ENCODE results near the gene ASB4.

Gene ASB4

GRCh38 chr7:95526128-95526738 is 40.5 kb downstream of the ASB4 start:
- no peak for DNase-seq (ENCODE audit: low read depth in 3 of 3, low spot score in 1 of 3)

DNA sequence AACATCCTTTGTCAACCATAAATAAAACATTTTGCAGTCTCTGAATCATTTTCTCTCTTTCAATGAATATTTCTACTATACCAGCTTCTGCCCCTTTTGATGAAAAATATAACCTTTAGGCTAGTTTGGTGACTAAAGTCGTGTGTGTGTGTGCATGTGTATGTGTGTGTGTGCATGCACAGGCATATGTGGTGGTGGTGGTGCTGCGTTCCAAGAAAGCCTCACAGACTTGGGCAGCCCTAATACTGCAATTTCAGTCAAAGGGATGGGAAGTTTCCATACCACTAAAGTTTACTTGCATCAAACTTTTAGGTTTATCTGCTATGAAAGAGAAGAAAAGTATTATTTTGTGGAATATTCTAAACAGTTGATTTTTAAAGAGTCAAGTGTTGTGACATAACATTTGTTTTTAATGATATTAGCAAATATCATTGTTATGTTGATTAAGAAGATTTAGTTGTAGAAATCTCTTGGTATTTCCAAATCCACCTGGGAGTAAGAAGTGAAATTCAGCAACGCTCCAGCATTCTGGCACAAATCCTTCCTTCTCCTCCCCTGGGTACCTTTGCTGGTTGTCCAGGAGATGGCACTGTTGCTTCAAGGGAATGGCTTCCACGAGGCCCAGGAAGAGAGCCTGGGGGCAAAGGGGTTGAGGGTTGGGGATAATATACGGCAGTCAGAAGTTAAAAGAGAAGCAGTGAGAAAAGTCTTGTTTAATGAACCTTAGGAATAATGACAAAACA is 41.5 kb downstream of the ASB4 start:
- no peak for DNase-seq (ENCODE audit: low read depth in 3 of 3, low spot score in 1 of 3)

- DNase-seq (ENCODE audit: low read depth in 3 of 3, low spot score in 1 of 3): no peak
Measured at GRCh38 chr7:95527776-95528250, 42.1 kb downstream of the ASB4 start.

DNA sequence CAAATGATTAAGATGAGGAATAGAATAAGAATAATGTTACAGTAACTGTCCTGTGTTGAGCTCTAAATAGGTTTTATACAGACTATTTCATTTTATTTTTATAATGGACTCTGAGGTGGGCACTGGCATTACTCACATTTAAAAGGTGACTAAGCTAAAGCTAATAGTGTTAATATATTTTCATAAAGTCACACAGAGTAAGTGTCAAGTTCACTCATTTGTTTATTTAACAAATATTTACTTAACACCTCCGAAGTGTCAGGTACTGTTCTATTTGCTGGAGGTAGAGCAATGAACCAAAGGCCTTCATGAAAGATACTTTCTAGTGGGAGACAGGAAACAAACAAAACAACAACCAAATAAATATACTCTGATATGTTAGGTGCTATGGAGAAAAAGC is 44.0 kb downstream of the ASB4 start:
- no peak for DNase-seq (ENCODE audit: low read depth in 3 of 3, low spot score in 1 of 3)

DNA sequence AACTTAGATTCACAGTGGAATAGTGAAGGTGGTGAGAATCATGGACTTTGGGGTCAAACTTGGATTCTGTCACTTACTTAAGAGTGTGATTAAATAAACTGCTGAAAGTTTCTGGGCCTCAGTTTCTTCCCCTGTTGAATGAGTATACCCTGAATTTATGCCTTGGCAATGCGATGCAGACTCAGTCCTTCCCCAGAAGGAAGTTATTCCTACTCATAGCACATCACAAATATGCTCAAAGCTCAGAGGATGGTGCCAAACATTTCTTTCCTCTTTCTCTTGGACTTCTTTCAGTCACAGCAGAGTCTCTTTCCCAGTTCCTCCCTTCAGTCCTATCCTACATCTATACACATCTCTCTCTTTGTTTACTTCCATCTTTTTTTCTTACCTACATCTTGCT is 45.1 kb downstream of the ASB4 start:
- DNase-seq (ENCODE audit: low read depth in 3 of 3, low spot score in 1 of 3): no peak

- no peak for DNase-seq (ENCODE audit: low read depth in 3 of 3, low spot score in 1 of 3)
Measured at GRCh38 chr7:95531605-95532219, 46.0 kb downstream of the ASB4 start.

DNA sequence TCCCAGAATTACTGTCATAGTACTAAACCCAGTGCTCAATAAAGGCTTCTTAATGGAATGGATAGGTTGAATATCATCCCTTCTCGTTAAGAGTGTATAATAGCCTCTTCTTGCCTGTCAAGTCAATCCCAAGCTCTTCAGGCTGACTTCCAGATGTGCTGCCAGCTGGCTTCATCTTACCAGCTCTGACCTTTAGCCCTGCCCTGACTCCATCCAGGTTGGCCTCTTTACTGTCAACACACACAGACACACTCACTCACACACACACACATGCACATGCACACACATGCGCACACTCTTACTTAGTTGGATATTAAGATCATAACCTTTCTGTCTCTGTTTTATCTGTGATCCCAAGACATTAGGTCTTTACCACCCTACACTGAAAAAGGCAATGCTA is 49.1 kb downstream of the ASB4 start:
- no peak for DNase-seq (ENCODE audit: low read depth in 3 of 3, low spot score in 1 of 3)

DNA sequence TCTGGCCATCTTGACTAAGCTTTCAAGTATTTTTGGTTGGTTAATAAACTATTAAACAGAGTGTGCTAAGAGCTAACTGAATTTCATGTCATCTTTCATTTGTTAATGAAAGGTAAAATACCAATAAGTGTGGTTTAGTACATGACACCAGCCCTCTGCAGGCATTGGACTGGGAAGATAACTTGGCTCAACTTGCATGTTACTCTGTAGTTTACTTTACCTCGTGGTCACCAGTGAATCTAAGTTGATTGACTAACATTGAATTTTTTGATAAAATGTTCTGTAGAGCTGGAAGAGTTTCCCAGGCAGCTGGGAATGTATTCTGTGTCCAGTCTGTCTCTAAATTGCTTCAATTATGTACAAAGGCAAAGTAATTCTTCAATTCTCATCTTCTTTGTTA is 49.9 kb downstream of the ASB4 start:
- DNase-seq (ENCODE audit: low read depth in 3 of 3, low spot score in 1 of 3): no peak

DNA sequence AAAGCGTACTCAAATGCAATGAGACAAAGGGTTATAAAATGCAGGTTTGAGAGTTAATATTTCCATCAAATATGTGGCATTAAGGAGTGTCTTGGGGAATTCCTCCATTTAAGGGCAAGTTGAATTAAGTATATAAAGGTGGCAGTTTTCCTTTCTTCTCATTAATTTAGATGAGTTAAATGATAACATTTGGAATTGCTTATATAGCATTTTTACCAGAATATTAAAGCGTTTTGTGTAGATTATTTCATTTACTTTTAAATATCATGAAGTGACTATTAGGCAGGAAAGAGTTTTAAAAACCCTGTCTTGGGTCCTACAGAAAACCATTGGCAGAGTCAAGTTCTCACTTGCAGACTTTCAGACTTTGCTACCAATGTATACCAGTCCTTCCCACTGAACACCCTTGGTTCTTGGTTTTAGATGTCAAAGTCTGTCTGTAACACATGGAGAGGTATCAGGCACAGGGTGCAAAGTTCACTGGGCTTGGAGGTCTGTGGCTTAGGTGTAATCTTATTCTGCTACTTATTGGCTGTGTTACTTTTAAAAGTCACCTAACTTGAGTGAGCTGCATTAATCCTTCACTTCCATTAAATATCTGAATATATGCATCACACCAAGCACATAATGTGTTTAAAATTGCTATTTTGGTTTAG is 51.0 kb downstream of the ASB4 start:
- no peak for DNase-seq (ENCODE audit: low read depth in 3 of 3, low spot score in 1 of 3)

DNA sequence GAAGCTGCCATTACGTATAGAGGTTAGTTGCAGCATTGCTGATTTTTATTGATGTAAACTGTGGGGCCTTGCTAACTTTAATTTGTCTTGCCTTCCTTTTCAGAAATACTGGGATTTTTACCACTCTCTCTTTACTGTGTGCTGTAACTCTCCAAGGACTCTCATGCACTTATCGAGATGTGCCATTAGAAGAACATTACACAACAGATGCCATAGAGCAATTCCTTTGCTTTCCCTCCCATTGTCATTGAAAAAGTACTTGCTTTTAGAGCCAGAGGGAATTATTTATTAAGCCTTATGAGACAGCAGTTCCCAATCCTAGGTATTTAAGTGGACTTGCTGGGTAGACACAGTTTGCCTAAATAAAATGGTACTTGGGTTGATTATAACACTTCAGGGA is 51.7 kb downstream of the ASB4 start:
- no peak for DNase-seq (ENCODE audit: low read depth in 3 of 3, low spot score in 1 of 3)

GRCh38 chr7:95539426-95539825 is 53.7 kb downstream of the ASB4 start:
- no peak for DNase-seq (ENCODE audit: low read depth in 3 of 3, low spot score in 1 of 3)

- no peak for DNase-seq (ENCODE audit: low read depth in 3 of 3, low spot score in 1 of 3)
Measured at GRCh38 chr7:95540366-95540765, 54.6 kb downstream of the ASB4 start.

GRCh38 chr7:95543312-95543711 is 57.6 kb downstream of the ASB4 start:
- DNase-seq (ENCODE audit: low read depth in 3 of 3, low spot score in 1 of 3): no peak

GRCh38 chr7:95544171-95544570 is 58.4 kb downstream of the ASB4 start:
- no peak for DNase-seq (ENCODE audit: low read depth in 3 of 3, low spot score in 1 of 3)

GRCh38 chr7:95545007-95545615 is 59.4 kb downstream of the ASB4 start:
- DNase-seq (ENCODE audit: low read depth in 3 of 3, low spot score in 1 of 3): no peak

DNA sequence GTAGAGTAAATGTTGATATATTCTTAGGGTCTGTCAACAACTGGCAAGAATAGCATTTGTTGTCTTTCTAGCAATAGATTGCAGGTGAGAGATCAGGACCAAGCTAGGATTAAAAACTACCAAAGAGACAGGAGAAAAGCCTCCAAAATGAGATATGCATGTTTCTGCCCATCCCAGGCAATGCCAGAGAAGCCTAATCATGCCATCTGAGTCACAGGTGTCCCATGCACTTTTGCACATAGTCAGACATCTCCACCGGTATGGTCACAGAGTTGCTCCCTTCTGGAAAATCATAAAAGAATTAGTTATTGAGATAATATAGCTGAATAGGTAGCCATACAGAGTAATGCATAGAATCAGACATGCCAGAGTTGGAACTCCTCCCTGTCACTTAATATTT is 59.9 kb downstream of the ASB4 start:
- no peak for DNase-seq (ENCODE audit: low read depth in 3 of 3, low spot score in 1 of 3)

DNA sequence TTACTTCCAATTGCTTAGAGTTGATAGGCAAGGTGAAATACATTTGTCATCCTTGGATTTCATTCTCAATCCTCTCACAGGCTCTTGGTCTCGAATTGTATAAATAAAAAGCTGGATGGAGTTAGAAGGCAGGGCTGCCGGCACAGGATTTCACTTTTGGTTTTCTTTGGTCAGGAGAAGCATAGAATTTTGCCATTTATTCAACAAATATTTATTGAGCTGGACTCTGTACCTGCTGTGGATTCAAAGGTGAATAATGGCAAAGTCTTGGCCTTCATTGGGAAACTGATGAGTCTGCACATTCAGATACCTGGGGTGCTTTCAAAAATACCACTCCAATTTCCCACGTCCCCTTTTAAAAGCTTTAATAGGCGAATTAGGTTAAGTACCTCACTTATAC is 60.9 kb downstream of the ASB4 start:
- DNase-seq (ENCODE audit: low read depth in 3 of 3, low spot score in 1 of 3): no peak

DNA sequence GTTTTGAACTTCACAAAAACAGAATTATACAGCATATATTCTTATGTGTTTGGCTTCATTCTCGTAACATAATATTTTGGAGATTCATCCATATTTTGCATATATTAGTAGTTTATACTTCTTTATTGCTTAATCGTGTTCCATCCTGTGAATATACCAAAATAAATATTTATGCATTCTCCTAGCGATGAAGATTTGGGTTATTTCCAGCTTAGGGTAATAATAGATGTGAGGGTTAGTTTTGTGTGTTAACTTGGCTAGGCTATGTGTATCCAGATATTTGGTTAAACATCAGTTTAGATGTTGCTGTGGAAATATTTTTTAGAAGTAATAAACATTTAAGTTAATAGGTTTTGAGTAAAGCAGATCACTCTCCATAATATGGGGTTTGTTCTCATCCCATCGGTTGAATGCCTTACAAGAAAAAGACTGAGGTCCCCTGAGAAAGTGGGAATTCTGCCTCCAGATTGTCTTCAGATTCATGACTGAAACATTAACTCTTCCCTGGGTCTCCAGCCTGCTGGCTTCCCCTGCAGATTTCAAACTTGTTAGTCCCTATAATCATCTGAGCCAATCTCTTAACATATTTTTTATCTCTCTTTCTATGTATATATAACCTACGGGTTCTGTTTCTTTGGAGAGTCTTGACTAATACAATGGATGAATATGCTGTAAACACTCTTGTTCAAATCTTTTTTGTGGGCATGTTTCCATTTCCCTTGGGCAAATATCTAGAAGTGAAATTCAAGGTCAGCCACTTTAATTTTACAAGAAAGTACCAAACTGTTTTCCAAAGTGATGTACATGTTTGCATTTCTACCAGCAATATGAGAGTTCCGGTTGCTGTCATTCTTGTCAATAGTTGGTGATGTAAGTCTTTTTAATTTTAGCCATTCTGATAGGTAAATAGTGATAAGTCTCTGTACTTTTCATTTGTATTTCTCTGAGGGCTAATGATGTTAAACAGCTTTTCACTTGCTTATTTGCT is 61.9 kb downstream of the ASB4 start:
- DNase-seq (ENCODE audit: low read depth in 3 of 3, low spot score in 1 of 3): no peak

- DNase-seq (ENCODE audit: low read depth in 3 of 3, low spot score in 1 of 3): no peak
Measured at GRCh38 chr7:95549818-95550529, 64.2 kb downstream of the ASB4 start.

- no peak for DNase-seq (ENCODE audit: low read depth in 3 of 3, low spot score in 1 of 3)
Measured at GRCh38 chr7:95550546-95550945, 64.8 kb downstream of the ASB4 start.

Data from stimulated activated CD4-positive, alpha-beta T cell treated with anti-CD3 and anti-CD28 coated beads, TNF-alpha, amount 100 ng/mL, for 1 hour (primary cell).